ENCODE results near the gene KIFAP3. TPM values are rescaled to one million over a fixed set of nuclear protein-coding genes. Genes with fewer than 3 reads are reported as not detected.

The KIFAP3 gene
- total RNA-seq, 1 experiment from 2014 or later = 2.3 TPM

GRCh38 chr1:169904834-169905233 is 169.7 kb downstream of the KIFAP3 start:
- TF ChIP-seq SMAD3 (CRISPR knock-in tag; IDR thresholded peaks at IDR 0.05; ENCODE audit: borderline replicate concordance) (no peak), AFF4 (CRISPR knock-in tag; IDR thresholded peaks at IDR 0.05; ENCODE audit: borderline replicate concordance) (no peak), ARID4B (CRISPR knock-in tag; IDR thresholded peaks at IDR 0.05; ENCODE audit: borderline replicate concordance) (no peak), ZNF396 (CRISPR knock-in tag; IDR thresholded peaks at IDR 0.05; ENCODE audit: borderline replicate concordance) (no peak), USF1 (CRISPR knock-in tag; IDR thresholded peaks at IDR 0.05) (no peak), IRF2 (CRISPR knock-in tag; IDR thresholded peaks at IDR 0.05; ENCODE audit: borderline replicate concordance, low read depth) (no peak), ZNF416 (CRISPR knock-in tag; IDR thresholded peaks at IDR 0.05) (no peak), ZNF671 (CRISPR knock-in tag; IDR thresholded peaks at IDR 0.05) (no peak), FOXJ3 (CRISPR knock-in tag; IDR thresholded peaks at IDR 0.05; ENCODE audit: borderline replicate concordance) (no peak)
- H3K4me1 Mint-ChIP-seq = peaks cover 3% of the 10 kb centered on the region; the same call in 1 of the 2 replicates

GRCh38 chr1:169902751-169903150 is 171.7 kb downstream of the KIFAP3 start:
- Mint-ChIP-seq H3K36me3 (no peaks in the 10 kb centered on the region), H3K27ac (no peak overlapping the region), H3K9me3 (peaks cover 4% of the 10 kb centered on the region), H3K27me3 (ENCODE audit: low read depth) (no peaks in the 10 kb centered on the region), H3K4me3 (no peak overlapping the region), H3K4me1 (peaks cover 14% of the 10 kb centered on the region)
- no peak for ATAC-seq
- DNase-seq (ENCODE audit: low spot score) = no peak
- ChIA-PET CTCF (no interaction called here), POLR2A (no interaction called here)
- TF ChIP-seq IRF2 (CRISPR knock-in tag; IDR thresholded peaks at IDR 0.05; ENCODE audit: borderline replicate concordance, low read depth) (no peak), OVOL2 (CRISPR knock-in tag; IDR thresholded peaks at IDR 0.05; ENCODE audit: borderline replicate concordance) (no peak), ZNF232 (CRISPR knock-in tag; IDR thresholded peaks at IDR 0.05) (no peak), ZNF263 (CRISPR knock-in tag; IDR thresholded peaks at IDR 0.05; ENCODE audit: low read depth) (no peak), STAT6 (CRISPR knock-in tag; conservative IDR thresholded peaks at IDR 0.05; ENCODE audit: low read depth) (no peak), NFYB (CRISPR knock-in tag; conservative IDR thresholded peaks at IDR 0.05; ENCODE audit: low read depth) (no peak), KAT7 (CRISPR knock-in tag; IDR thresholded peaks at IDR 0.05; ENCODE audit: borderline replicate concordance) (no peak), HMGXB4 (CRISPR knock-in tag; IDR thresholded peaks at IDR 0.05) (no peak), ZNF532 (CRISPR knock-in tag; IDR thresholded peaks at IDR 0.05; ENCODE audit: borderline replicate concordance) (no peak)

More at GRCh38 chr1:169904834-169905233, 169.7 kb downstream of the KIFAP3 start:
- no peak overlapping the region for H3K27ac Mint-ChIP-seq
- POLR2A ChIA-PET = no interaction called here
- H3K27me3 Mint-ChIP-seq (ENCODE audit: low read depth) = no peaks in the 10 kb centered on the region
- ATAC-seq = no peak
- CTCF ChIA-PET = no interaction called here
- no peaks in the 10 kb centered on the region for H3K36me3 Mint-ChIP-seq
- peaks cover 4% of the 10 kb centered on the region for H3K9me3 Mint-ChIP-seq
- DNase-seq (ENCODE audit: low spot score) = no peak
- H3K4me3 Mint-ChIP-seq = no peak overlapping the region

Data from WTC11 (cell line).